Gastrocnemius medialis (tissue), 4 donors: ENCODE results near the gene CAMSAP2. TPM values are rescaled to one million over a fixed set of nuclear protein-coding genes. Genes with fewer than 3 reads are reported as not detected.

Experiments used
- ATAC-seq, 2 donors: fragments of 150-250 bp; one replicate each; pipeline ENCODE4 v1.9.1; 2016
- DNase-seq, 2 donors: peaks; one replicate each; pipeline ENCODE4 v3.0.0-alpha.2; 2019
- H3K27ac ChIP-seq, 4 donors: fragments of 200-600 bp; sonication (generic); 1 replicate in 1 of 4; 2 replicates in 3 of 4; pipeline ENCODE4 v1.5.1; 2016 to 2018; ENCODE audit warnings: mild to moderate bottlenecking in 2 of 4, moderate library complexity in 1 of 4
- H3K27me3 ChIP-seq, 3 donors: fragments of 200-600 bp; sonication (generic) in 2 of 3; 1 replicate in 1 of 3; 2 replicates in 2 of 3; pipeline versions ENCODE4 v1.5.1 to v1.6.0; 2016 to 2019; ENCODE audit warnings: mild to moderate bottlenecking in 1 of 3, moderate library complexity in 1 of 3
- H3K36me3 ChIP-seq, 2 donors: fragments of 200-600 bp; sonication (generic) in 1 of 2; one replicate each; pipeline ENCODE4 v1.5.1; 2017 to 2018
- H3K4me1 ChIP-seq, 2 donors: fragments of 200-600 bp; sonication (generic) in 1 of 2; one replicate each; pipeline ENCODE4 v1.5.1; 2016 to 2017; ENCODE audit warnings: mild to moderate bottlenecking in 2 of 2
- H3K4me3 ChIP-seq, 4 donors: fragments of 200-600 bp; sonication (generic) in 3 of 4; 1 replicate in 1 of 4; 2 replicates in 3 of 4; pipeline ENCODE4 v1.5.1; 2016 to 2019; ENCODE audit warnings: mild to moderate bottlenecking in 2 of 4
- H3K9me3 ChIP-seq, 3 donors: fragments of 200-600 bp; sonication (generic) in 2 of 3; 1 replicate in 1 of 3; 2 replicates in 2 of 3; pipeline ENCODE4 v1.5.1; 2016 to 2019
- CTCF ChIP-seq, 5 experiments: fragments of 450-650 bp in 3 of 5; fragments of 200-600 bp in 2 of 5; sonication (generic) in 2 of 5; IDR thresholded peaks in 4 of 5; conservative IDR thresholded peaks in 1 of 5; 1 replicate in 4 of 5; 2 replicates in 1 of 5; pipeline ENCODE4 v1.5.1; 2016 to 2019; ENCODE audit warnings: antibody characterized with exemption in 5 of 5, mild to moderate bottlenecking in 3 of 5, moderate library complexity in 3 of 5
- POLR2A ChIP-seq, 2 donors: fragments of 450-650 bp; IDR thresholded peaks; one replicate each; pipeline ENCODE4 v1.6.1; 2017; ENCODE audit warnings: antibody characterized with exemption in 2 of 2, mild to moderate bottlenecking in 2 of 2, moderate library complexity in 2 of 2
- in situ Hi-C, 4 donors: fragments of 200-750 bp; cut with MboI; loops; one replicate each; pipeline versions ENCODE4 v1.15.0 to v1.8.0; 2017; ENCODE audit warnings: low sequenced_read_pairs in 4 of 4
- intact Hi-C: fragments of 100-400 bp; cut with DNase I; formaldehyde crosslinking; loops from one replicate; pipeline ENCODE4 v1.15.1; 2023; ENCODE audit warnings: low total_unique reads
- total RNA-seq, 4 donors: library from RNA; depleted of rRNA; stranded (reverse); fragments of >200 nt; gene quantifications; one replicate each; pipeline versions ENCODE4 v1.1.0 to v1.2.3, GENCODE V29; 2016

Gene CAMSAP2
- total RNA-seq, 4 donors from 2014 or later = 39.3 to 63.9 (median 54.2) TPM

GRCh38 chr1:200869376-200869752 lies 130.7 kb downstream of the CAMSAP2 start:
- no peaks in the 10 kb centered on the region for H3K36me3 ChIP-seq
- H3K4me3 ChIP-seq = no peak overlapping the region
- TF ChIP-seq CTCF (IDR thresholded peaks at IDR 0.05 in 4 of 5, conservative IDR thresholded peaks at IDR 0.05 in 1 of 5) (no peak), POLR2A (IDR thresholded peaks at IDR 0.05) (no peak)
- no peak for DNase-seq
- intact Hi-C loops = no loop called here
- in situ Hi-C loops = no loop called here
- peaks cover 15 to 22% of the 10 kb centered on the region in 2 donors for H3K4me1 ChIP-seq
- H3K9me3 ChIP-seq = no peaks in the 10 kb centered on the region
- H3K27me3 ChIP-seq = peaks cover 28 to 32% (median 29%) of the 10 kb centered on the region in 3 donors
- ATAC-seq = no peak
- H3K27ac ChIP-seq = no peak overlapping the region

GRCh38 chr1:200869753-200870391 lies 131.2 kb downstream of the CAMSAP2 start:
- no peaks in the 10 kb centered on the region for H3K9me3 ChIP-seq
- intact Hi-C loops (no loop called here), in situ Hi-C loops (no loop called here)
- peaks cover 31 to 34% (median 32%) of the 10 kb centered on the region in 3 donors for H3K27me3 ChIP-seq
- H3K4me3 ChIP-seq = no peak overlapping the region
- H3K4me1 ChIP-seq = peaks cover 15 to 22% of the 10 kb centered on the region in 2 donors
- no peaks in the 10 kb centered on the region for H3K36me3 ChIP-seq
- TF ChIP-seq CTCF (IDR thresholded peaks at IDR 0.05 in 4 of 5, conservative IDR thresholded peaks at IDR 0.05 in 1 of 5) = no peak
- no peak overlapping the region for H3K27ac ChIP-seq
- no peak for ATAC-seq
- no peak for DNase-seq

- Histone ChIP-seq H3K9me3 (no peaks in the 10 kb centered on the region), H3K4me3 (peak within 1 kb of the TSS; percentile 8 to 43 (median 34)), H3K27me3 (peaks cover 31 to 37% (median 32%) of the 10 kb centered on the region in 3 donors), H3K27ac (no peak within 1 kb of the TSS), H3K36me3 (no peaks in the 10 kb centered on the region), H3K4me1 (peaks cover 9% of the 10 kb centered on the region in 2 donors)
- intact Hi-C loops (no loop called here), in situ Hi-C loops (no loop called here)
- no peak for DNase-seq
- no peak for ATAC-seq
- no peak for TF ChIP-seq CTCF (IDR thresholded peaks at IDR 0.05 in 4 of 5, conservative IDR thresholded peaks at IDR 0.05 in 1 of 5)
Observed at GRCh38 chr1:200872446-200873115, 133.9 kb downstream of the CAMSAP2 start, which contains the start of gene GPR25. Gene GPR25 (plus strand): TSS chr1:200872981. CDS start chr1:200873038, 57 bp downstream.

- ATAC-seq = peak in 1 of 2 donors; percentile 16
Observed at GRCh38 chr1:200873116-200873670, 134.5 kb downstream of the CAMSAP2 start.

More at GRCh38 chr1:200873116-200873670, 134.5 kb downstream of the CAMSAP2 start:
- no peak for TF ChIP-seq POLR2A (IDR thresholded peaks at IDR 0.05)
- TF ChIP-seq CTCF (IDR thresholded peaks at IDR 0.05 in 4 of 5, conservative IDR thresholded peaks at IDR 0.05 in 1 of 5) = no peak
- Histone ChIP-seq H3K4me3 (peak overlapping the region; percentile 8 to 43 (median 34)), H3K27ac (no peak overlapping the region), H3K4me1 (peaks cover 4 to 7% of the 10 kb centered on the region in 2 donors), H3K27me3 (peaks cover 31 to 43% (median 32%) of the 10 kb centered on the region in 3 donors), H3K9me3 (no peaks in the 10 kb centered on the region), H3K36me3 (no peaks in the 10 kb centered on the region)
- in situ Hi-C loops (no loop called here), intact Hi-C loops (no loop called here)
- DNase-seq = no peak
